Small intestine (tissue), 7 donors: ENCODE measurements around the gene CBFA2T3. TPM values are rescaled to one million over a fixed set of nuclear protein-coding genes. Genes with fewer than 3 reads are reported as not detected.

ENCODE experiments used
- DNase-seq, 2 donors: peaks; one replicate each; pipeline versions ENCODE4 v3.0.0 to v3.0.0-alpha.2; 2013
- FAIRE-seq: peaks from 2 replicates; lab custom pipeline; 2012; peaks lifted over from hg19 to GRCh38; lab: Jason Lieb, UNC
- H3K27ac ChIP-seq, 3 donors: one replicate each; pipeline ENCODE4 v1.5.1; 2013; ENCODE audit warnings: low read length in 2 of 3, mild to moderate bottlenecking in 2 of 3, control low read depth in 1 of 3, inconsistent platforms in 1 of 3, low read depth in 1 of 3, moderate library complexity in 1 of 3
- H3K27me3 ChIP-seq, 3 donors: one replicate each; pipeline ENCODE4 v1.6.1; 2013; ENCODE audit warnings: low read length in 3 of 3, inconsistent platforms in 1 of 3; ENCODE audit not compliant: control insufficient read depth in 3 of 3, insufficient read depth in 3 of 3
- H3K36me3 ChIP-seq, 3 donors: one replicate each; pipeline ENCODE4 v1.6.1; 2013; ENCODE audit warnings: low read length in 3 of 3, inconsistent platforms in 1 of 3, low read depth in 1 of 3, mild to moderate bottlenecking in 1 of 3, moderate library complexity in 1 of 3; ENCODE audit not compliant: control insufficient read depth in 3 of 3, insufficient read depth in 2 of 3
- H3K4me1 ChIP-seq, 3 donors: one replicate each; pipeline ENCODE4 v1.6.1; 2013; ENCODE audit warnings: low read length in 2 of 3, inconsistent platforms in 1 of 3, low read depth in 1 of 3, mild to moderate bottlenecking in 1 of 3, moderate library complexity in 1 of 3; ENCODE audit not compliant: control insufficient read depth in 3 of 3, insufficient read depth in 2 of 3
- H3K4me3 ChIP-seq, 3 donors: one replicate each; pipeline ENCODE4 v1.5.1; 2013; ENCODE audit warnings: low read length in 3 of 3, control low read depth in 1 of 3, inconsistent platforms in 1 of 3, low read depth in 1 of 3, mild to moderate bottlenecking in 1 of 3, moderate library complexity in 1 of 3
- H3K9me3 ChIP-seq, 2 donors: one replicate each; pipeline ENCODE4 v1.6.1; 2013; ENCODE audit warnings: low read depth in 1 of 2, low read length in 1 of 2; ENCODE audit not compliant: control insufficient read depth in 2 of 2, insufficient read depth in 1 of 2
- WGBS, 3 donors: extraction: QIAGEN DNeasy Blood & Tissue Kit; methylation state at CpG; one replicate each; pipeline ENCODE4 v1.1.7; 2013; 5-methylcytosine and 5-hydroxymethylcytosine counted together
- polyA plus RNA-seq, 4 donors: library from polyadenylated mRNA; stranded (reverse) in 3 of 4; unstranded in 1 of 4; fragments of 200-250 nt in 3 of 4; fragments of 120-200 nt in 1 of 4; gene quantifications; one replicate each; pipeline versions ENCODE4 v1.2.1 to v1.2.3, GENCODE V29; 2013
- donor health status: healthy with polysubstance abuse.
- donor health status: control.
- donor health status: control.
- donor health status: Bipolar disorder and iron deficiency.
- donor health status: healthy.

CBFA2T3 gene
- polyA plus RNA-seq, 4 donors, result 1.4 to 8.4 (median 4.1) TPM

DNA sequence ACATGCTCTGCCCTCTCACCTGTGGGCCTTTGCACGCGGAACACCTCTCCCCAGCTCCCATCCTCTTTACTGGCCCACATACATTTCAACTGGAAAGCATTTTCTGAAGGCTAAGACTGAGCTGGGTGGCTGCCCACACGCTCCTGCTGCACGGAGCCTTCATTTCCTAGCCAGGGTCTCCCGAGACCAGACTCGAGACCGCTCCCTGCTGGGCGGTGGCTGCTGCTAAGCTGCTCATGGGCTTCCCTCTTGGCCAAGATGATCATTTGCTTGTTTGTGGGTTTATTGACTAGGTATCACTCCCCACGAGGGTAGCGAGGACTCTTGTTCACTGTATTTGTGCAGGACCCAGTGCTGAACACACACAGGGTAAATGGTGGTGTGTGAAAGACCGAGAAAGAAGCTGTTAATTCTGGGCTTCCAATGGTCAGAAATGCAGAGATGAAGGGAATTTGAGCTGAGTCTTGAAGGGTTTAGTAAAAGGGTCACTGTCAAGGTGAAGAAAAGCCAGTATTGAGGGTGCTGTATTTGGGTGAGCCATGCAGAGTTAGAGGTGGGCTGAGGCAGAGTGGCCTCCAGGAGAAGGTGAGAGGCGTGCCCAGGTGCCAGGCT, 119.2 kb downstream of the CBFA2T3 start:
- 11 to 14% (median 12%) methylated on average over 12 of the region's 12 CpGs for WGBS, 3 donors
- H3K4me3 ChIP-seq, result peak overlapping the region; percentile 71 to 94 (median 94)

DNA sequence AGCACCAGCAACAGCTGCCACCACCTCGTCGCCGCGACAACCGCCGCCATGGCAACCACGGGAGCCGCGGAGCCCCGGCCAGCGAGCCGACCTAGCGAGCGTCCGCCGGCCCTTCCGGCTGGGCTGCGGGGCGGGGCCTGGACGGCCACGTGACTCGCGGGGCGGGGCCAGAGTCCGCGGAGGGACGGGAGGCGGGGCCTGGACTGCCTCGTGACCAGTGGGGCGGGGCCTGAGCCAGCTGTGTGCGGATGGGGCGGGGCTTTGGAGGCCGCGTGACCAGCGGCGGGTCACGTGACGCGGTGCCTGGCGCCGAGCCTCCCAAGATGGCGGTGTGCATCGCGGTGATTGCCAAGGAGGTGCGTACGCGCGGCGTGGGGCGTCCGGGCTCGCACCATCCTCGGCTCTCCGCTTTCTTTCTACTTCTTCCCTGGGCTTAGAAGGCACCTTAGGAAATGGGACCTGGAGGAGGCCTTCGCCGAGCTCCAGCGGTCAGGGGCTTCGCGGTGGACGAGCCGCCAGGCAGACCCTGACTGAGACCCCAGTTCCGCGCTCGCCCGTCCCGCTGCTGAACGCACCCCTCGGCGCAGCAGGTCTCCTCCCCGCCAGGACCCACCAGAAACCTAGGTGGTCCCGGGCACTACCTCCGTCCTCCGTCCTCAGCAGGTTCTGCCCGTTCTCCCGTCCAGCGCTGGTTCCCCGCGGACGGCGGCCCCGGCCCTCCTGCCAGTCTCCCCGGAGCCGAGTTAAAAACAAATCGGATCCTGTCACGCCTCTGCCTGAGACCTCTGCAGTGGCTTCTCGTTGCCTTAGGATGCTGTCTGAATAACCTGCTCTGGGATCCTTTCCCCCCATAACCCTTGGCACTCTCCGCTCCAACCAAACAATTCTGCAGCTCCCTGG, 119.9 kb downstream of the CBFA2T3 start, which contains the start of the genes GALNS and TRAPPC2L:
Gene GALNS (minus strand): TSS at position 120 of the 900 bp plus-strand sequence. CDS start 70 bp downstream, at position 50.
Gene TRAPPC2L (plus strand): TSS at position 300 of the 900 bp plus-strand sequence. CDS start 24 bp downstream, at position 324.
- 0 to 1% (median 0%) methylated on average over 48 to 87 of the region's 87 CpGs for WGBS, 3 donors
- DNase-seq (peak; percentile 94 to 97), FAIRE-seq (no peak)
- peaks cover 2 to 54% (median 10%) of the 10 kb centered on the region in 3 donors for H3K36me3 ChIP-seq
- peak within 1 kb of the TSS; percentile 61 to 87 (median 79) for H3K27ac ChIP-seq
- H3K4me3 ChIP-seq, result peak within 1 kb of the TSS; percentile 80 to 94 (median 94)
- no peaks in the 10 kb centered on the region for H3K27me3 ChIP-seq
- H3K4me1 ChIP-seq, result peaks cover 0 to 10% (median 5%) of the 10 kb centered on the region in 3 donors
- no peaks in the 10 kb centered on the region for H3K9me3 ChIP-seq

More for the DNA sequence above, 119.2 kb downstream of the CBFA2T3 start:
- Histone ChIP-seq H3K27me3 (no peaks in the 10 kb centered on the region), H3K9me3 (no peaks in the 10 kb centered on the region), H3K36me3 (peaks cover 4 to 62% (median 10%) of the 10 kb centered on the region in 3 donors), H3K4me1 (peaks cover 0 to 10% (median 5%) of the 10 kb centered on the region in 3 donors), H3K27ac (peak overlapping the region; percentile 35 to 87 (median 61))
- no peak for FAIRE-seq
- DNase-seq, result peak; percentile 81 to 86

DNA sequence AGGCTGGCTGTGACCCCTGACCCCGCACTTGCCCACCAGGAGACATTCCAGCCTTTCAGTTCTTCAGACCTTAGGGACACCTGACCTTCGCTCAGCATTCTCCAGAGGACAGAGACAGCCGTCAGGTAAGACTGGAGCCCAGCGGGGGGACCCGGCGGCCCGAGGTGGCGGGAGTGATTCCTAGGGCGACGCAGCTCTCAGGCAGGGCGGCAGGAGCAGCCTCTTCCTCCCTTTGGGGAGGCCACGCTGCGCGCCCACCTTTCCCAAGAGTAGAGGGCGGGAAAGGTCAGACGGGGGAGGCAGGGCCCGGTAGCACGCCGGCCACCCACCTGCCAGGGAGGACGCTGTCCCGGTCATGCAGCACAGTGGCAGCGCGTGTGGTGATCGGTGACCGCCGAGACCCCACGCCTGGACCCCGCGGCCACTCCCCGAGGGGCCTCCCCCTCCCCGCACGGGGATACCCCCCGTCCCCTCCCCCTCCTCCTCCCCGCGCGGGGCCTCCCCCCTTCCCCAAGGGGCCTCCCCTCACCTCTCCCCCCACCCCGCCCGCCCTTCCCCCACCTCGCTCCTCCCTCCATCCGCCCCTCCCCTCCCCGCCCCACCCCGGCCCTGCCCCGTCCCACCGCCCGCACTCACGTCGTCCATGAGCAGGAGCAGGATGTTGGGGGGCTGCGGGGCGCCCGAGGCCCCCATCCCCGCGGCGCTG, 120.7 kb downstream of the CBFA2T3 start:
- WGBS, 3 donors, result 4 to 12% (median 7%) methylated on average over 33 to 48 of the region's 53 CpGs
- H3K36me3 ChIP-seq, result peaks cover 0 to 52% (median 6%) of the 10 kb centered on the region in 3 donors
- peak overlapping the region in 1 of 3 donors; percentile 84 for H3K27ac ChIP-seq
- FAIRE-seq (no peak), DNase-seq (peak; percentile 18 to 37)
- no peaks in the 10 kb centered on the region for H3K27me3 ChIP-seq
- peak overlapping the region; percentile 56 to 94 (median 80) for H3K4me3 ChIP-seq
- peaks cover 0 to 10% (median 5%) of the 10 kb centered on the region in 3 donors for H3K4me1 ChIP-seq
- peaks cover 0 to 4% of the 10 kb centered on the region in 2 donors for H3K9me3 ChIP-seq

DNA sequence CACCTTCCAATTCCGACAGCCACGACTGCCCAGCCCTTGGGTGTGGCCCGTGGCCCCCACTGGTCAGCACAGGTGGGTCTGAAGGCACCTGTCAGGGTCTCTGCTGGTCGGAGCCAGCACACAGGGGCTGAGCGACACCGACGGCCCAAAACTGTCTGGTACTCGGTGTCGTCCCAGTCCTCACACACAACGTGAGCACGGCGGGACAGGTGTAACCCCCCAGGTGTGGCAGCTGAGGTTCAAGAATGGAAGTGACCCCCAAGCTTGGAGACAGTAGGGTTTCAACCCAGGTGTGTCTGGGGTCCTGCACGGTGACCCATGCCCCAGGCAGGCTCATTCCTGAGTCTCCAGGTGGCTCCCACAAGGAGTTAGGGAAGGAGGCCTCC, 121.3 kb downstream of the CBFA2T3 start:
- Histone ChIP-seq H3K9me3 (peaks cover 0 to 4% of the 10 kb centered on the region in 2 donors), H3K36me3 (peaks cover under 1 to 48% (median 6%) of the 10 kb centered on the region in 3 donors), H3K4me1 (peaks cover 0 to 10% (median 5%) of the 10 kb centered on the region in 3 donors), H3K27me3 (no peaks in the 10 kb centered on the region), H3K27ac (peak overlapping the region in 1 of 3 donors; percentile 3), H3K4me3 (peak overlapping the region in 2 of 3 donors; percentile 56 to 94)
- DNase-seq (no peak), FAIRE-seq (no peak)
- 79 to 82% (median 81%) methylated on average over 13 of the region's 13 CpGs for WGBS, 3 donors

DNA sequence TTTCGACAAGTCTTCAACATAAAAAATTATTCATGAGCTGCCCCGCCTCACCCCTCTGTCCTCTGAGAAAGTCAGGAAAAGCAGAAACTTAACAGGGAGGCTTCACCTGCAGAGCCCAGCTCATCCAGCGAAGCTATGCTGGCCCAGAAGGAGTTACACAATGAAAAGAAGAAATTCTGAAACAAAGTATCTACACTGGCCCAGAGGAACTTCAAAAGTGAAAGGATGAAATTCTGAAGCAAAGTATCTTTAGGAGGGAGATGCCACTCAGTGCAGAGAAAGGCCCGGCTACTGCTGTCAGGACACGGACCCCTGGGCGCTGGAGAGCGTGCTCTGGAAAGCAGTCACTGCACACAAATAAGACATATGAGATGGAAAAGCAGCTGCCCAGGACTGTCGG, 121.8 kb downstream of the CBFA2T3 start:
- Histone ChIP-seq H3K4me3 (no peak overlapping the region), H3K36me3 (peaks cover 5 to 48% (median 6%) of the 10 kb centered on the region in 3 donors), H3K27me3 (no peaks in the 10 kb centered on the region), H3K9me3 (peaks cover 0 to 4% of the 10 kb centered on the region in 2 donors), H3K27ac (no peak overlapping the region), H3K4me1 (peaks cover 0 to 10% (median 5%) of the 10 kb centered on the region in 3 donors)
- DNase-seq, result no peak
- FAIRE-seq, result no peak
- WGBS, 3 donors, result 86 to 87% (median 87%) methylated on average over 8 of the region's 8 CpGs

GRCh38 chr16:88854306-88855111, 122.5 kb downstream of the CBFA2T3 start:
- DNase-seq (no peak), FAIRE-seq (no peak)
- 61 to 63% (median 62%) methylated on average over 18 to 20 of the region's 20 CpGs for WGBS, 3 donors
- H3K36me3 ChIP-seq, result peaks cover under 1 to 46% (median 7%) of the 10 kb centered on the region in 3 donors
- H3K27me3 ChIP-seq, result no peaks in the 10 kb centered on the region
- peaks cover 0 to 10% (median 5%) of the 10 kb centered on the region in 3 donors for H3K4me1 ChIP-seq
- no peak overlapping the region for H3K27ac ChIP-seq
- peaks cover 0 to 4% of the 10 kb centered on the region in 2 donors for H3K9me3 ChIP-seq
- H3K4me3 ChIP-seq, result no peak overlapping the region

DNA sequence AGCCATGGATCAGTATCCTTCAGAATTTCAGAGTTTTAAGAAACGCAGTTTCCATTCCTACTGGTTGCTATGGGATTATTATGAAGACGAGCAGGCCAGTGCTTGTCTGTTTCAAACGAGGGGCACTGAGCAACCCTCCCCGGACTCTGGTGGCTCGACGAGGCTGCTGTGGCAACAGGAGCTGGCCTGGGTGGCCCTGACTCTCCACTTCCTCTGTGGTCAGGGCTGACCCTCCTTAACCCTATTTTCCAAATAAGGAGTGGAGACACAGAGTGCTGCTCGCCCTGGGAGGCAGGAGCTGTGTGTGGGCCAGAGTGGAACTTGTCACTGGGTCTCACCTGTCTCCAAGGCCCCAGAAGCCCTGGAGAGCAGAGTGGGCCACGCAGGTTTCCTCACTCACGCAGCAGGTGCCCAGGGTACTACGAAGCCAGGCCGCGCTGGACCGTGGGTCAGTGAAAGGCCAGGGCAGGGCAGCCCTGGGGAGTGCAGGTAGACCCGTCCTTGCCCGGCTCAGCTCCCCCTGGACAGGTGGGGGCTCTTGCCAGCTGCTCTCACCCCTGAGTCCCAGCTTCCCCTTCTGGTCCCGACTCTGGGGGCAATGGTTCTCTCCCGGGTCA, 123.6 kb downstream of the CBFA2T3 start:
- Histone ChIP-seq H3K27ac (no peak overlapping the region), H3K4me3 (no peak overlapping the region), H3K36me3 (peaks cover 0 to 41% (median 7%) of the 10 kb centered on the region in 3 donors), H3K9me3 (peaks cover 0 to 4% of the 10 kb centered on the region in 2 donors), H3K27me3 (no peaks in the 10 kb centered on the region), H3K4me1 (peaks cover 0 to 10% (median 5%) of the 10 kb centered on the region in 3 donors)
- DNase-seq (no peak), FAIRE-seq (no peak)
- 82 to 89% (median 85%) methylated on average over 17 of the region's 17 CpGs for WGBS, 3 donors
